Stomach (tissue), 4 donors: ENCODE data around the gene PRKG1.

Experiments
- POLR2AphosphoS5 ChIP-seq, 3 donors: sonication (generic); formaldehyde crosslinking; IDR thresholded peaks; one replicate each; pipeline ENCODE4 v1.6.1; 2016; ENCODE audit warnings: antibody characterized with exemption in 3 of 3
- TF ChIP-seq, protein P1 (sequence below), 7 experiments: fragments of 450-650 bp in 4 of 7; fragments of 200-600 bp in 3 of 7; sonication (generic) in 3 of 7; IDR thresholded peaks; one replicate each; pipeline ENCODE4 v1.5.1; 2016 to 2019; ENCODE audit warnings: antibody characterized with exemption in 7 of 7, control low read depth in 2 of 7, mild to moderate bottlenecking in 1 of 7

DNA sequence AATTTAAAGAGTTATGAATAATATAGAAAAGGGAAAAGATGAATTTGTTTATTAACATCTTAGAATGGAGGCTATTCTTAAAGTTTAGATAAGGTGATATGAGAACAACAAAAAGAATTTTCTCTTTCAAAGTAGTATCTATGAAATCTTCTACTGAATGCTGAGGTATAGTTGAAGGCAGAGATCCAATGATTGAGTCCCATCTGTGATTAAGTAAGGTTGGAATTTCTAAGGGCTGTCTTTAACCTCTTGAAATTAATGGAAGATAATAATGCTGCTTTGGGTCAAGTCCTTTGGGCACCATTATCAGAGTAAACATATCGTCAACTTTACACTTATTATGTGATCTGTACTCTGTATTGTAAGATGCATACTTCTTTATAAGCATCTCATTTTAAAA lies 307.9 kb downstream of the PRKG1 start:
- TF ChIP-seq POLR2AphosphoS5 (IDR thresholded peaks at IDR 0.05): no peak
- TF ChIP-seq, protein P1, sequence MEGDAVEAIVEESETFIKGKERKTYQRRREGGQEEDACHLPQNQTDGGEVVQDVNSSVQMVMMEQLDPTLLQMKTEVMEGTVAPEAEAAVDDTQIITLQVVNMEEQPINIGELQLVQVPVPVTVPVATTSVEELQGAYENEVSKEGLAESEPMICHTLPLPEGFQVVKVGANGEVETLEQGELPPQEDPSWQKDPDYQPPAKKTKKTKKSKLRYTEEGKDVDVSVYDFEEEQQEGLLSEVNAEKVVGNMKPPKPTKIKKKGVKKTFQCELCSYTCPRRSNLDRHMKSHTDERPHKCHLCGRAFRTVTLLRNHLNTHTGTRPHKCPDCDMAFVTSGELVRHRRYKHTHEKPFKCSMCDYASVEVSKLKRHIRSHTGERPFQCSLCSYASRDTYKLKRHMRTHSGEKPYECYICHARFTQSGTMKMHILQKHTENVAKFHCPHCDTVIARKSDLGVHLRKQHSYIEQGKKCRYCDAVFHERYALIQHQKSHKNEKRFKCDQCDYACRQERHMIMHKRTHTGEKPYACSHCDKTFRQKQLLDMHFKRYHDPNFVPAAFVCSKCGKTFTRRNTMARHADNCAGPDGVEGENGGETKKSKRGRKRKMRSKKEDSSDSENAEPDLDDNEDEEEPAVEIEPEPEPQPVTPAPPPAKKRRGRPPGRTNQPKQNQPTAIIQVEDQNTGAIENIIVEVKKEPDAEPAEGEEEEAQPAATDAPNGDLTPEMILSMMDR (IDR thresholded peaks at IDR 0.05): no peak
